Brain microvascular endothelial cell (primary cell): ENCODE results near the gene MS4A18.

Source experiments
- DNase-seq: peaks from one replicate; pipeline ENCODE4 v3.0.0-alpha.2; 2020
- H3K27ac ChIP-seq: fragments of 250-450 bp; sonication (Bioruptor Pico); 2 replicates; pipeline ENCODE4 v1.5.1; 2020; ENCODE audit warnings: mild to moderate bottlenecking, moderate library complexity
- H3K27me3 ChIP-seq: fragments of 250-450 bp; sonication (Bioruptor Pico); replicated peaks from 2 replicates; pipeline ENCODE4 v1.5.1; 2020; ENCODE audit warnings: mild to moderate bottlenecking
- H3K36me3 ChIP-seq: fragments of 250-450 bp; sonication (Bioruptor Pico); replicated peaks from 2 replicates; pipeline ENCODE4 v1.5.1; 2020; ENCODE audit warnings: mild to moderate bottlenecking
- H3K4me3 ChIP-seq: 2 replicates; pipeline ENCODE4 v1.5.1; 2011; ENCODE audit warnings: low read depth, mild to moderate bottlenecking, control low read depth, low read length, moderate library complexity
- in situ Hi-C: cut with HindIII; loops from 2 replicates; pipeline ENCODE4 v1.10.0; 2017; ENCODE audit warnings: low sequenced_read_pairs, low pct_ligation_motif_present
- TF ChIP-seq, protein P1 (sequence below): IDR thresholded peaks from 2 replicates; pipeline ENCODE4 v1.5.1; 2011; ENCODE audit warnings: low read depth, mild to moderate bottlenecking, moderate library complexity, low read length, control low read depth, inconsistent platforms; ENCODE audit errors: missing control alignments

Gene MS4A18

DNA sequence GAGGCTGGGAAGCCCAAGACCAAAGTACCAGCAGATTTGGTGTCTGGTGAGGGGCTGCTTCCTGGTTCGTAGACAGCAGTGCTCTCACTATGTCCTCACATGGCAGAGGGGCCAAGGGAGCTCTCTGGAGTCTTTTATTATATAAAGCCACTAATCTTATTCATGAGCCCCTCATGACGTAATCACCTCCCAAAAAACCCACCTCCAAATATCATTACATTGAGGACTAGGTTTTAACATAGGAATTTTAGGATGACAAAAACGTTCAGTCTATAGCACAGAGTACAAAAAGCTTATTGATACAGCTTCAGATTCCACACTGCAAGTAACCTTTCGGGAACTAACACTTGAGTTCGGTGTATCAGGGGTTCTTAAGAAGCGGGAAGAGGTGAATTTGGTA lies 4.1 kb upstream of the MS4A18 start:
- no peak overlapping the region for H3K27ac ChIP-seq
- no peaks in the 10 kb centered on the region for H3K27me3 ChIP-seq
- no peak for DNase-seq
- H3K36me3 ChIP-seq: no peaks in the 10 kb centered on the region
- H3K4me3 ChIP-seq: no peak overlapping the region
- TF ChIP-seq, protein P1, sequence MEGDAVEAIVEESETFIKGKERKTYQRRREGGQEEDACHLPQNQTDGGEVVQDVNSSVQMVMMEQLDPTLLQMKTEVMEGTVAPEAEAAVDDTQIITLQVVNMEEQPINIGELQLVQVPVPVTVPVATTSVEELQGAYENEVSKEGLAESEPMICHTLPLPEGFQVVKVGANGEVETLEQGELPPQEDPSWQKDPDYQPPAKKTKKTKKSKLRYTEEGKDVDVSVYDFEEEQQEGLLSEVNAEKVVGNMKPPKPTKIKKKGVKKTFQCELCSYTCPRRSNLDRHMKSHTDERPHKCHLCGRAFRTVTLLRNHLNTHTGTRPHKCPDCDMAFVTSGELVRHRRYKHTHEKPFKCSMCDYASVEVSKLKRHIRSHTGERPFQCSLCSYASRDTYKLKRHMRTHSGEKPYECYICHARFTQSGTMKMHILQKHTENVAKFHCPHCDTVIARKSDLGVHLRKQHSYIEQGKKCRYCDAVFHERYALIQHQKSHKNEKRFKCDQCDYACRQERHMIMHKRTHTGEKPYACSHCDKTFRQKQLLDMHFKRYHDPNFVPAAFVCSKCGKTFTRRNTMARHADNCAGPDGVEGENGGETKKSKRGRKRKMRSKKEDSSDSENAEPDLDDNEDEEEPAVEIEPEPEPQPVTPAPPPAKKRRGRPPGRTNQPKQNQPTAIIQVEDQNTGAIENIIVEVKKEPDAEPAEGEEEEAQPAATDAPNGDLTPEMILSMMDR: no peak
- in situ Hi-C loops: no loop called here

DNA sequence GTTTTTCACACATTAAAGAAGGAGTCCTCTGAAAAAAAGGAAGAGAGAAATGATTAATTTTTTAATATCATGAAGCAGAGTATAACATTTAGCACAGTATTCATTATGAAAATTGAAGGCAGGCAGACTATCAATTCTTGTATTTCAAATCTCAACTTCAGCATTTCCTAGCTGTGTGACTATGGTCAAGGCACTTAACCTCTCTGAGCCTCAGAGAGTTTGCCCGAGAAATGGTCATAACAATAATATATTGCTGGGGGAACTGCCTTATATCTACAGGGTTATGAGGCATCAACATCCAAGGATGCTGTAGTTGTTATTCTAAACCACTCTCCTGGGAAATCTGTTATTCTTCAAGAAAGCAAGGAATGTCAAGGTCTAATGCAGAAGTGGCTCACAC lies 1.1 kb downstream of the MS4A18 start:
- TF ChIP-seq, protein P1: no peak
- in situ Hi-C loops: no loop called here
- Histone ChIP-seq H3K36me3 (no peaks in the 10 kb centered on the region), H3K4me3 (no peak overlapping the region), H3K27ac (no peak overlapping the region), H3K27me3 (peaks cover 2% of the 10 kb centered on the region)
- DNase-seq: no peak

DNA sequence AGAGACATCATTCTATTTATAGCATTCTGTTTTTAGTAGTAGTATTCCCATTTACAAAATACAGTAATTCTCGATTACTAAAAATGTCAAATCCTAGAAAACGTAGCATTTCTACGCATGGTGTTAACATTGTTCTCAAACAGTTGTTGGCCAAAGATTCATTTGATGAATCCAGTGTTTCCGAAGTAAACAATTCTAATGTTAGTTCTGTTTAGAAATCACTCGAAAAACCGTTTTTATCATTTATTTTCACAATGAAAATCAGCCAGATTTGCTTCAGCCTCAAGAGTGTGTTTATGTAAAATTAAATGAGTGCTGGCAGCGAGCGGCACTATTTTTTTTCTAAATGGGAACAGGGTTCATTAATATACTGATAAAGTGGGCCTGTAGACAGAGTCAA lies 7.1 kb downstream of the MS4A18 start:
- no peaks in the 10 kb centered on the region for H3K36me3 ChIP-seq
- no peak overlapping the region for H3K4me3 ChIP-seq
- DNase-seq: no peak
- TF ChIP-seq, protein P1: no peak
- no peak overlapping the region for H3K27ac ChIP-seq
- in situ Hi-C loops: no loop called here
- H3K27me3 ChIP-seq: peaks cover 2% of the 10 kb centered on the region

DNA sequence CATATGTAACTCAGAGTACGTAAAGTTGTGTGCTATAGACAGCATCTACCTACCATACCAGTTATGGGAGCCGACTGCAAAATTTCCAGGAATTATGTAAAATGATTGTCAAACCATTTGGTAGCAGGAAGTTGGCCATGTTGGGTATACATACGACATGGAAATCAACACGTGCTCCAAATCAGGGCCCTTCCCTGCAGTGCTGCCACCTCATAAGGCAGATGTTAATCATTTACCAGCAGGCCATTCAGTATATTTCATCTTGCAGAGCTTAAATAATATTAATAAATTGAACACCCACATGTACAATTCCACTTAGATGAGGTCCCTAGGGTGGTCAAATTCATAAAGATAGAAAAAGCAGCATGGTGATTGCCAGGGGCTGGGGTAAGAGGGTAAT lies 9.8 kb downstream of the MS4A18 start:
- H3K4me3 ChIP-seq: no peak overlapping the region
- no peak overlapping the region for H3K27ac ChIP-seq
- DNase-seq: no peak
- H3K36me3 ChIP-seq: no peaks in the 10 kb centered on the region
- in situ Hi-C loops: no loop called here
- peaks cover 2% of the 10 kb centered on the region for H3K27me3 ChIP-seq
- TF ChIP-seq, protein P1: no peak

DNA sequence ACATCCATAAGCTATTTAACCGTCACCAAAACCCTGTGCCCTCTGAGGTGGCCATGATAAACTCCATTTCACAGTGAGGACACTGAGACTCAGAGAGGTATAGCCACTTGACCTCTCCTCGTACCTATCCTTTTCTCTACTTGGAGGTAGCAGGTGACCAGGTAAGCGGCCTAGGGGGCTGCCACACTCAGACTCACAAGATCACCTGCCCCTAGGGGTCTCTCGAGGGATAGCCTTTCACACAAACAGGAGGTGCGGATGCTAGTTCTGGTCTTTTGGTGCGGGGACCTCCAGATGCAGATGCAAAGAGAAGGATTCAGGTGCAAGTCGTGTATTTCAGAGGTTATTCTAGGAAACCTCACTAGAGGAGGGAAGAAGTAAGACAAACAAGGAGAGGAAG lies 14.6 kb downstream of the MS4A18 start:
- Histone ChIP-seq H3K4me3 (no peak overlapping the region), H3K27ac (no peak overlapping the region), H3K36me3 (no peaks in the 10 kb centered on the region), H3K27me3 (no peaks in the 10 kb centered on the region)
- TF ChIP-seq, protein P1: peak; percentile 7
- no peak for DNase-seq
- in situ Hi-C loops: no loop called here

DNA sequence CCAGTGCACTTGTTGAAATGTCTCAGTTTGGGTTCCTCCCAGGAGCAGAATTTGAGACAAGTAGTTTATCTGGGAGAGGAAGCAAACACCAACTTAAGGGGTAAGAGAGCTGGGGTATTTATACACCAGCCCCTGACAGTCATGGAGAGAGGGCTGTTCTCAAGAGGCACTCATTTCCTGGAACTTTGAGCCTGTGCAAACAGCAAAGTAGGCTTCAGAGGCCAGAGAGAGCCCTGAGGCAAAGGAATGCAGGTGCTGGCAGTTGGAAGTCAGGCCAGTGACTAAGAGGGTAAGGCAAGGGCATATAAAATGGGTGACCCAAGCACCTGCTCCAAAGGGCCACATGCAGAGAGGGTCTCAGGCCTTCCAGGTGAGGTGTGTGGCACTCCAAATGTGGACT lies 16.1 kb downstream of the MS4A18 start:
- no peak for DNase-seq
- no peak overlapping the region for H3K4me3 ChIP-seq
- no peaks in the 10 kb centered on the region for H3K27me3 ChIP-seq
- H3K36me3 ChIP-seq: no peaks in the 10 kb centered on the region
- TF ChIP-seq, protein P1: no peak
- H3K27ac ChIP-seq: no peak overlapping the region
- in situ Hi-C loops: no loop called here
